HG02840 (cell line): Measurements from ENCODE around the gene VPS18.

Experiments used
- ATAC-seq: cut with Tn5 transposase; IDR thresholded peaks from one replicate; pipeline ENCODE4 v1.9.1; 2021; ENCODE audit warnings: mild to moderate bottlenecking, moderate library complexity, moderate number of reproducible peaks; ENCODE audit not compliant: unreplicated experiment, low FRiP score

VPS18 gene

DNA sequence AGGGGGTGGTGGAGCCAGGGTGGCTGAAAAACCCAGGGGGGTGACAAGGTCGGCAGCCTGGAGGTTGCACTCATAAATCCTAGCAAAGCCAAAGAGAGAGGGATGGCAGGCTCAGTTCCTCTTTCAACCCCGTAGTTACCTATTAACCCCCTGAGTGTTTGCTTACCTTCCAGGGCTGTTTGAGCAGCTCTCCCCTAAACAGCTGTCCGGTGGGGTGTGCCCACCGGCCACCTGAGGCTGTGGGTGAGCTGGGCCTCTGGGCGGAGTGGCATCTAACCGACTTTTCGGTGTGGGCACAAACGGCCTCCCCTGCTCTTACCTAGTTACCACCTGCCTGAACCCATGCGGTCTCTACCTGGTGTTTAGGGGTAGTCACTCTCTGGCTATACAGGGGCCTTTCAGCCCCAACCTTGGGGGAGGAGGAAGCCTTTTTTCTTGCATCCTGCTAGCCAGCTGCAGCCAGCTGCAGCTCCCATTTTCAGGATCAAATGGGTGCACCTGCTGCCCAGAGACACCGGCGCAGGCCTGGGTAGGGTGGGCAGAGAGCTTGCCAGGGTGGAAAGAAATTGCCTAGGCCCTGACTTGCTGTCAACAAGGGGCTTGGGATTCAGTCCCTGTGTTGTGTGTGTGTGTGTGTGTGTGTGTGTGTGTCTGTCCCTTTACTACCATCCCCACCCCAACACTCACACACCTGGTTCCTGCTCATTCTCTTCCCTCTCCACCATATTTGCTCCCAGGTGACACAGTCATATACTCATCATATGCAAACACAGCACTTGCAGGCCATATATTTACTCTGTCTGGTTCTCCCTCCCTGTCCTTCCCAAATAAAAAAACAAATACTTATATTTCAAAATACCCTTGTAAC lies 38.6 kb downstream of the VPS18 start:
- no peak for ATAC-seq

DNA sequence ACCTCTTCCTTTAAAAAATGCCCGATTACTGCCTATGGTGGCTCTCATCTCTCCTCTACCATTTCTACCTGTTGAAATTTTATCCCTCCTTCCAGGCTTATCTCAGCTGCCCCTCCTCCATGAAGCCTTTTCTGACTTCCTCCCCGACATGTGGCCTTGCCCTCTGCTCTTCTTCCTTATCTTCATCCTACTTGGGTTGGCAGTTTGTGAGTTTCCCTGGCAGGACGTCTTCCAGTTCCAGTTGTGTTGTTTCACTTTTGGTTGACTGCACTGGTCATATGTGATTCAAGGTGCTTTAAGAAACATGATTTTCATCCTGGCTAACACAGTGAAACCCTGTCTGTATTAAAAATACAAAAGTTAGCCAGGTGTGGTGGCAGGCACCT lies 39.3 kb downstream of the VPS18 start:
- no peak for ATAC-seq

GRCh38 chr15:40934457-40934856 lies 40.2 kb downstream of the VPS18 start:
- ATAC-seq: no peak

DNA sequence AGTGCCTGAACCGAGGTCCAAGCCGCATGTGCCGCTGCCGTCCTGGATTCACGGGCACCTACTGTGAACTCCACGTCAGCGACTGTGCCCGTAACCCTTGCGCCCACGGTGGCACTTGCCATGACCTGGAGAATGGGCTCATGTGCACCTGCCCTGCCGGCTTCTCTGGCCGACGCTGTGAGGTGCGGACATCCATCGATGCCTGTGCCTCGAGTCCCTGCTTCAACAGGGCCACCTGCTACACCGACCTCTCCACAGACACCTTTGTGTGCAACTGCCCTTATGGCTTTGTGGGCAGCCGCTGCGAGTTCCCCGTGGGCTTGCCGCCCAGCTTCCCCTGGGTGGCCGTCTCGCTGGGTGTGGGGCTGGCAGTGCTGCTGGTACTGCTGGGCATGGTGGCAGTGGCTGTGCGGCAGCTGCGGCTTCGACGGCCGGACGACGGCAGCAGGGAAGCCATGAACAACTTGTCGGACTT lies 42.0 kb downstream of the VPS18 start:
- ATAC-seq: no peak

GRCh38 chr15:40936709-40937666 lies 42.7 kb downstream of the VPS18 start:
- ATAC-seq: no peak

DNA sequence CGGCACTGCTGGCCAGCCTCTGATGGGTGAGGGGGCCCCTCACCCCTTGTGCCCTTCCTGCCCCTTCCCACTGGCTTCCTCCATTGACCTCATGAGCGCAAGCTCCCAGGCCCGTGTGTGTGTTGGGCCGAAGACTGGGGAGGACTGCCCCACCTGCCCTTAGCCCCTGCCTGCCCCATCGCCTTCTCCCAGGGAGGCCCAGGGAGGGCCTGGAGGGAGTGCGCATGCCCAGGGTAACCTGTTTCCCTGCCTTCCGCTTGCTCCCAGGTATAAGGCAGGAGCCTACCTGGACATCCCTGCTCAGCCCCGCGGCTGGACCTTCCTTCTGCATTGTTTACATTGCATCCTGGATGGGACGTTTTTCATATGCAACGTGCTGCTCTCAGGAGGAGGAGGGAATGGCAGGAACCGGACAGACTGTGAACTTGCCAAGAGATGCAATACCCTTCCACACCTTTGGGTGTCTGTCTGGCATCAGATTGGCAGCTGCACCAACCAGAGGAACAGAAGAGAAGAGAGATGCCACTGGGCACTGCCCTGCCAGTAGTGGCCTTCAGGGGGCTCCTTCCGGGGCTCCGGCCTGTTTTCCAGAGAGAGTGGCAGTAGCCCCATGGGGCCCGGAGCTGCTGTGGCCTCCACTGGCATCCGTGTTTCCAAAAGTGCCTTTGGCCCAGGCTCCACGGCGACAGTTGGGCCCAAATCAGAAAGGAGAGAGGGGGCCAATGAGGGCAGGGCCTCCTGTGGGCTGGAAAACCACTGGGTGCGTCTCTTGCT lies 43.7 kb downstream of the VPS18 start:
- no peak for ATAC-seq

- no peak for ATAC-seq
Measured at GRCh38 chr15:40938536-40938870, 44.3 kb downstream of the VPS18 start.

DNA sequence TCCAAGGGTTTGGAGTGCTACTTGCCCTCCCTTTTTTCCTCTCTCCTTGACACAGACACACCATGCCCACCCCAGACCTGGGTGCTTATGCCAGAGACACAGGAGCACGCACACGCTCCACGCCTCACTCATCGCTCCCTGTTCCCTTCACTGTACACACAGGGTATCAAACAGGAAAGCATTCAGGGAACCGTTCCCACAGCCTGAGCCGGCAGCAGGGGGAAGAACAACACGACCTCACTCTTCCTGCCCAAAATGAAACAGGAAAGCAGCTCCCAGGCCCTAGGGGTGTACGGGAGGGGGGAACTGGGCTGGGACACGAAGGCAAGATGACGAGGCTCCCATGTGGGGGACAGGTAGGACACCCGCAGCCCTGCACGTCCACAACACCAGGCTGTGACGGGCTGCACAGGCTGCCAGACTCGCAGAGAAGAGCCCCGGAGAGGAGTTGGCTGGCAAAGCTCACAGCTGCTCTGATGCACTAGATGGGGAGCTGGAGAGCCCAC lies 46.1 kb downstream of the VPS18 start:
- no peak for ATAC-seq

- no peak for ATAC-seq
Measured at GRCh38 chr15:40941068-40941527, 46.8 kb downstream of the VPS18 start.

DNA sequence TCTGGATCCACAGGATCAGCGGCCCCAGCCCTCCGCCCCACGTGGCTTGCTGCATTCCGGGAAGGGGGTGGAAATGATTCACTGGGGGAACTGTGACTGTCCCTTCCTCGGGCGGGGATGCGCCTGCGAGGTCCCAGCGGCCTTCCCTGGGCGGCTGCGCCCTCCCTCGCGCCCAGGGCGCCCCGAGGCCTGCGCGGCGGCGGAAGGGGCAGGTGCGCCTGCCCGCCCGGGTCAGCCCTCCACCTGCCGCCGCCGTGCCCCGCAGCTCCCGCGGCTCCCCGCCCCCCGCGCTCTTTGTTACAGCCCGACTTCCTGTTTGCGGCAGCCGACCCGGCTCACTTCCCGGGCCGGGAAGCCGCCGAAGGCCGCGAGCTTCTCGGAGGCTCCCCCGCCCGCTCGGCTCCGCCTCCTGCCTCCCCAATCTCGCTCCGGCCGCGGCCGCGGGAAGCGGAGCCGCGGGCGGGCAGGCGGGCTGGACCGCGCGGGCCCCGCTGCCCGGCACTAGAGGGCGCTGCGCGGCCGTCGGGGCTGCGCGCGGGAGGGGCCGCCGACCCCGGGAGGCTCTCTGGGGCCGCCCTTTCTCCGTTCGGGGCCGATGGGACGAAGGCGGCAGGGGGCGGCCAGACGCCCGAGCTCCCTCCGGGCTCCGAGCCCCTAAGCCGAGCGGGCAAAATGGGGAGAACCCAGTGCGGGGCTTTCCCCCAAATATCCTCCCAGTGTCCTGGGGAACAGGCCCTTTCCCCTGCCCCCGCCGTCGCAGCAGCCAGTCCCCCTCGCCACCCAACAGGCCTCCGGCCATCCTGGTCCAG lies 47.5 kb downstream of the VPS18 start:
- peak; percentile 52 for ATAC-seq

DNA sequence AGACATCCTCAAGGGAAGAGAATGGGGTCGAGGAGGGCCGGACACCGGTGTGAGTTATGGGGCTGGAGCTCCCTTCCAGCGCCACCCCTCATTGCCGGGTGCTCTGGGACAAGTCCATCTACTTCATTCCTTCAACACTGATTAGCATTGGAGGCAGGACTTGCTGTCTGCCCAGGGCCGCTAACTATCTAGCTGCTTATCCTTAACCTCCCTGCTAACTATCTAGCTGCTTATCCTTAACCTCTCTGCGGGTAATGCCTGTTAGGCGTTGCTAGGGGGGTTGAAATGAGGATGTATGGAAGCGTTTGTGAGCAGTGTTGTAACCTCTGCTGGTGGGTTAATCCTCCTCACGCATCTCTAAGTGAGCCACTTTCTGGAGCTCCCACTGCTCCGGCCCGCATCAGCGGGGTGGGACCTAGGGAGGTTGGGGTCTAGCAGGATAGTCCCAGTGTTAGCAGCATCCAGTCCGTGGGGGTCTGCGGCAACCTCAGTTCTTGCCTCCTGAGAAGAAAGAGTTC lies 48.1 kb downstream of the VPS18 start:
- ATAC-seq: no peak

DNA sequence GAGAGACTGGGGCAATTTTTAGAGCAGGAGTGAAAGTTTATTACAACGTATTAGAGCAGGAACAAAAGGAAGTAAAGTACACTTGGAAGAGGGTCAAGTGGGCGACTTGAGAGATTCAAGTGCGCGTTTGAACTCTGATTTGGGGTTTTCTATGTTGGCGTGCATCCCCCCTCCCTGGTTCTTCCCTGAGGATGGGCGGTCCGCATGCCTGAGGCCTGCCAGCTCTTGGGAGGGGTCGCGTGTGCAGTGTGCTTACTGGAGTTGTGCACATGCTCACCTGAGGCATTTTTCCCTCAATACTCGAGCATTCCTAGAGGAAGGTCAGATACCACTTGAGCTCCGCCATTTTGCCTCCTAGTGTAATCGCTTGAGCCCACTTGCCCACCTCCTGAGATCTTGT lies 48.6 kb downstream of the VPS18 start:
- no peak for ATAC-seq

DNA sequence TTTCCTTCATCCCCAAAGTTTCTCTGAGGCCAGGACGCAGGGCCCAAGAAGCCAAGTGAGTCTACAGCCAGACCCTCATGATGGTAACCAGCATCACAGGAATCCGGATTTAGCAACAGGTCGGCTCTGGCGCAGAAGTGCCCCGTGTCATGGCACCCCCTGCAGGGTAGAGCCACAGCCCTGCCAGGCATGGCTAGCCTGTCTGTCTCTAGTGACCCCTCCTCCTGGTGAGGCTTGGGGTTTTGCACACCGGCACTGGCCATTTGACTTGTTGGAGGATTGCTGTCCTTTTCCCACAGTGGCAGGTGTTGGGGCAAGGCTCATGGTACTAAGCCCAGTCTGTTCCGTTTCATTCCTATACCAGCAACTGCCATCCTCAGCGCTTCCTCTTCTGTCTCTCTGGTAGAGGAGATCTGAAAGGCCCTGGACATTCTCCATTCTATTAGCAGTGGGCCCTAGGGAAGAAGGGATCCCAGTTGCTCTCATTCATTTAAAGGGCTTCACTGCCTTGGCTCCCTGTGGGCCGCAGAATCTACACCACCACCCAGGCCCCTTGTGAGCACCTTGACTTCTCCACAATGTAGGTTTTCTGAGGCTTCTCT lies 49.6 kb downstream of the VPS18 start:
- ATAC-seq: no peak

- no peak for ATAC-seq
Measured at GRCh38 chr15:40944510-40945296, 50.5 kb downstream of the VPS18 start.

DNA sequence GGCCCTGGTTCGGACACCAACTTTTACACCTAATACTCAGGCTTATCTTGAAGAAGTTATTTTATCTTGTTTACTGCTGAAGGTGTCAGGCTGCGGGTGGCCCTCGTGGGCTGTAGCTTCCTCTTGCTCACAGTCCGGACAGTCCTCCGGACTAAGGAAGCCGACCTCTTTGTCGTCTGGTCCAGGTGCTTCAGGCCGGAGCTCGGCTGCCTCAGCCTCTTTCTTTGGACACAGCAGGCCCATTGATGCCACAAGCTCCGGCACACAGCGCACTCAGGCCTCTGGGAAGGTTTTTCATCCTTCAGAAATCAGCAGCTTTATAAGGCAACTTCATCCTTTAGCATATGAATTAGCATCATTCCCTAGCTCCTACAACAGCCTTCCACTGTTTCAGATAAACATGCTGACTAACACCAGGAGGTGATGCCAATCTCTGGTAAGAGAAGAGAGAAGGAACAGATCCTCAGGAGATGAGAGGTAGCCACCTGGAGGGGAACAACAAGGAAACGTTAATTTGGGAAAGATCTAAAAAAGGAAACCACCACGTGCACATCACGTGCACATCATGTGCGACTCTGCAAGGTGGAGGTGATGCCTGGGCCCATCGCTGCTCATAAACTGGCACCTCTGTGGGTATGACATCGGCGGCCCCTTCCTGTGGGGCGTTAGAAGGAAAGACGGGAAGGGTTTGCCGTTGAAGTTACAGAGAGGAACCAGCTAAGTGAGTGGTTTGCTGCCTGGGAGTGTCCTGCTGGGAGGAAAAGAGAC lies 54.6 kb downstream of the VPS18 start:
- ATAC-seq: no peak

GRCh38 chr15:40949756-40950207 lies 55.5 kb downstream of the VPS18 start:
- no peak for ATAC-seq

DNA sequence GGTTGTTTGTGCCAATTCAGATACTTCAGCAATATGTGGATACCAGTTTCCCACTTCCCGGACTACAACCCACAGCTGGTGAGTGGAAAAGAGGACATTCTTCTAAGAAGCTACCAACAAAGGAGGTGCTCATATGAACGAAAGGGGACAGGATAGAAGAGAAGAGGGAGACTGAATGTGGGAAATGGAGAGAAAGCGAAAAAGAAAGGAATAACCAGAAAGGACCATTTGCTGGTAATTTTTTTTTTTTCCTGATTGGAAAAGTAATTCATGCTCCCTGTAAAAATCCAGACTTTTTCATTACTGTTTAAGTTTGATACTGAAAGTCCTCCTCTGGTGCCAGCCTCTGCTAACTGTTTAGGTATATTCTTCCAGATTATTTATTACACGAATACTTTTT lies 57.5 kb downstream of the VPS18 start:
- no peak for ATAC-seq
